CD4-positive, alpha-beta T cell (primary cell): ENCODE data around the gene SCGB3A1. TPM values are rescaled to one million over a fixed set of nuclear protein-coding genes. Genes with fewer than 3 reads are reported as not detected.

Experiments
- ATAC-seq: fragments of 200-7000 bp; cut with Tn5 transposase; one replicate; pipeline ENCODE4 v1.10.0; 2022; ENCODE audit warnings: mild to moderate bottlenecking; ENCODE audit not compliant: poor library complexity
- CTCF ChIA-PET: fragments of 350-600 bp; sonication (Branson Sonifier 250); formaldehyde crosslinking; loops from one replicate; lab custom pipeline; 2021; ENCODE audit warnings: antibody characterized with exemption, inconsistent platforms; lab: Charles Lee
- POLR2A ChIA-PET: fragments of 350-600 bp; sonication (Branson Sonifier 250); formaldehyde crosslinking; loops from one replicate; lab custom pipeline; 2021; ENCODE audit warnings: antibody characterized with exemption, inconsistent platforms; lab: Charles Lee
- DNase-seq, 14 experiments: peaks; one replicate each; pipeline ENCODE4 v3.0.0-alpha.2; 2013 to 2020; ENCODE audit warnings: mixed read lengths in 2 of 14
- H3K27ac ChIP-seq, 2 donors: one replicate each; pipeline versions ENCODE4 v1.5.1 to v1.7.0; 2013; ENCODE audit warnings: low read length in 2 of 2, low read depth in 1 of 2, mild to moderate bottlenecking in 1 of 2
- H3K27me3 ChIP-seq, 2 experiments: 1 replicate in 1 of 2; 2 replicates in 1 of 2; pipeline versions ENCODE4 v1.6.1 to v1.7.0; 2013; ENCODE audit warnings: low read length in 2 of 2, control low read depth in 1 of 2, mild to moderate bottlenecking in 1 of 2, moderate library complexity in 1 of 2; ENCODE audit not compliant: insufficient read depth in 2 of 2, control insufficient read depth in 1 of 2
- H3K36me3 ChIP-seq: one replicate; pipeline ENCODE4 v1.6.1; 2013; ENCODE audit warnings: low read length, control low read depth; ENCODE audit not compliant: insufficient read depth
- H3K4me1 ChIP-seq: one replicate; pipeline ENCODE4 v1.6.1; 2013; ENCODE audit warnings: low read length, control low read depth; ENCODE audit not compliant: insufficient read depth
- H3K4me3 ChIP-seq: one replicate; pipeline ENCODE4 v1.5.1; 2013; ENCODE audit warnings: mild to moderate bottlenecking, low read length, moderate library complexity
- H3K9me3 ChIP-seq, 2 experiments: 1 replicate in 1 of 2; 2 replicates in 1 of 2; pipeline versions ENCODE4 v1.6.1 to v1.7.0; 2013; ENCODE audit warnings: low read length in 2 of 2, mild to moderate bottlenecking in 2 of 2, control low read depth in 1 of 2, moderate library complexity in 1 of 2; ENCODE audit not compliant: control insufficient read depth in 1 of 2, insufficient read depth in 1 of 2
- H3K27ac Mint-ChIP-seq: one replicate; pipeline ENCODE4 v1.8.0; 2020; ENCODE audit warnings: mixed read lengths
- H3K27me3 Mint-ChIP-seq: one replicate; pipeline ENCODE4 v1.8.0; 2021; ENCODE audit warnings: mixed read lengths
- H3K36me3 Mint-ChIP-seq: one replicate; pipeline ENCODE4 v1.8.0; 2021; ENCODE audit warnings: low read depth, mixed read lengths
- H3K4me1 Mint-ChIP-seq: one replicate; pipeline ENCODE4 v1.8.0; 2021; ENCODE audit warnings: low read depth, mixed read lengths
- H3K4me3 Mint-ChIP-seq: one replicate; pipeline ENCODE4 v1.8.0; 2020; ENCODE audit warnings: mild to moderate bottlenecking, mixed read lengths
- H3K9me3 Mint-ChIP-seq: one replicate; pipeline ENCODE4 v1.8.0; 2020; ENCODE audit warnings: mixed read lengths
- CTCF ChIP-seq: fragments of 200-600 bp; IDR thresholded peaks from one replicate; pipeline ENCODE4 v1.8.0; 2022; ENCODE audit warnings: antibody characterized with exemption, mild to moderate bottlenecking
- intact Hi-C, 2 experiments: fragments of 100-400 bp; cut with DNase I in 1 of 2; cut with micrococcal nuclease in 1 of 2; formaldehyde crosslinking; loops; one replicate each; pipeline versions ENCODE4 v1.15.1 to v1.9.0; 2023 to 2025; cut with DNase I, micrococcal nuclease
- total RNA-seq, 174 experiments: library from RNA in 2 of 174; stranded (reverse) in 2 of 174; gene quantifications; one replicate each; pipeline ENCODE4 v1.2.3 and lab custom pipeline; 2021 to 2026

Gene SCGB3A1
- total RNA-seq, 2 experiments from 2014 or later: not detected

GRCh38 chr5:180568914-180569313, 22.4 kb downstream of the SCGB3A1 start:
- no peak for TF ChIP-seq CTCF
- ATAC-seq (no peak), DNase-seq (no peak)
- Histone ChIP-seq H3K27me3 (no peaks in the 10 kb centered on the region), H3K9me3 (no peaks in the 10 kb centered on the region), H3K4me1 (no peaks in the 10 kb centered on the region), H3K27ac (no peak overlapping the region), H3K4me3 (no peak overlapping the region), H3K36me3 (peaks cover 71% of the 10 kb centered on the region)
- H3K27ac Mint-ChIP-seq: no peak overlapping the region
- H3K36me3 Mint-ChIP-seq: peaks cover 93% of the 10 kb centered on the region
- no peaks in the 10 kb centered on the region for H3K9me3 Mint-ChIP-seq
- intact Hi-C loops: no loop called here
- ChIA-PET CTCF (no interaction called here), POLR2A (no interaction called here)
- H3K4me3 Mint-ChIP-seq: no peak overlapping the region
- H3K27me3 Mint-ChIP-seq: no peaks in the 10 kb centered on the region
- peaks cover 3% of the 10 kb centered on the region for H3K4me1 Mint-ChIP-seq

GRCh38 chr5:180563994-180564393, 27.3 kb downstream of the SCGB3A1 start:
- no peaks in the 10 kb centered on the region for H3K9me3 ChIP-seq
- no peaks in the 10 kb centered on the region for H3K4me1 ChIP-seq
- no peak overlapping the region for H3K4me3 ChIP-seq
- Mint-ChIP-seq H3K9me3 (no peaks in the 10 kb centered on the region), H3K27me3 (no peaks in the 10 kb centered on the region), H3K36me3 (peaks cover 90% of the 10 kb centered on the region), H3K4me3 (no peak overlapping the region), H3K27ac (no peak overlapping the region), H3K4me1 (peaks cover 25% of the 10 kb centered on the region)
- ChIA-PET POLR2A (no interaction called here), CTCF (no interaction called here)
- H3K36me3 ChIP-seq: peaks cover 52% of the 10 kb centered on the region
- DNase-seq: no peak
- TF ChIP-seq CTCF: no peak
- H3K27ac ChIP-seq: no peak overlapping the region
- ATAC-seq: no peak
- no peaks in the 10 kb centered on the region for H3K27me3 ChIP-seq
- intact Hi-C loops: no loop called here

- Mint-ChIP-seq H3K27me3 (no peaks in the 10 kb centered on the region), H3K4me1 (peaks cover 20% of the 10 kb centered on the region), H3K36me3 (peaks cover 89% of the 10 kb centered on the region), H3K9me3 (no peaks in the 10 kb centered on the region), H3K4me3 (no peak overlapping the region), H3K27ac (no peak overlapping the region)
- CTCF ChIA-PET: no interaction called here
- DNase-seq: no peak
- Histone ChIP-seq H3K4me1 (no peaks in the 10 kb centered on the region), H3K27me3 (no peaks in the 10 kb centered on the region), H3K9me3 (no peaks in the 10 kb centered on the region), H3K27ac (no peak overlapping the region), H3K4me3 (no peak overlapping the region), H3K36me3 (peaks cover 30% of the 10 kb centered on the region)
- no peak for TF ChIP-seq CTCF
- POLR2A ChIA-PET: no interaction called here
- intact Hi-C loops: no loop called here
- no peak for ATAC-seq
Measured at GRCh38 chr5:180558232-180558631, 33.1 kb downstream of the SCGB3A1 start.
